ENCODE measurements around the gene HLA-DQB2. TPM values are rescaled to one million over a fixed set of nuclear protein-coding genes. Genes with fewer than 3 reads are reported as not detected.

The HLA-DQB2 gene
- total and polyA plus RNA-seq, 2 of the 4 experiments (the other 2 are of a cell fraction) = not detected

DNA sequence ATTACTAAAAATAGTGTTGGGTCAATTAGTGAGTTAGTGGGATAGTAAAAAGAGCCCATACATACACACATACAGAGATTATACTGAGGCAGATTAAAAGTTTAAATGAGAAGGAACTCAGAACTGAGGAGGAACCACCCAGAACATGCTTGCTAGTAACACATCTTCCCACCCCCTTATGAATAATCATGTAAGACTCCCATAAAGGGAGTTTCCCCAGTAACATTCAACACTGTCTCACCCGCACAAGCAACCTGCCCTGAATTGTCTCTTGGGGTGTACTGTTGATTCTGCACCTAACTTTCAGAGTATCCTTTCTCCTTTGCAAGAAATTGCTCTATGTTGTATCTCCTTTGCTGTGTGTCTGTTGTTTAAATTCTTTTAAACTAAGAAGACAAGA, 11.1 kb upstream of the HLA-DQB2 start:
- Histone ChIP-seq H3K9me3 (ENCODE audit: control insufficient read depth, insufficient read depth, low read length) (no peaks in the 10 kb centered on the region), H4K5ac (ENCODE audit: low read depth, low read length) (no peak overlapping the region), H3K56ac (ENCODE audit: extremely low read depth, insufficient read depth, low read length) (no peak overlapping the region), H3K4me3 (ENCODE audit: insufficient read depth, low read depth, low read length) (no peak overlapping the region), H2AK9ac (replicated peaks; ENCODE audit: low read depth, low read length, poor library complexity) (no peak overlapping the region), H2BK120ac (ENCODE audit: low read depth, low read length) (no peak overlapping the region), H4K91ac (ENCODE audit: insufficient read depth, low read depth, low read length) (no peak overlapping the region), H2BK15ac (ENCODE audit: low read depth, low read length) (no peak overlapping the region), H3K9ac (ENCODE audit: low read depth, low read length) (no peak overlapping the region), H2BK5ac (ENCODE audit: low read depth, low read length, poor library complexity, severe bottlenecking) (no peak overlapping the region), H3K4me2 (ENCODE audit: low read depth, low read length) (no peak overlapping the region), H3K27me3 (ENCODE audit: control insufficient read depth, insufficient read depth, low read length) (peaks cover 5% of the 10 kb centered on the region), H4K8ac (ENCODE audit: low read depth in 2 of 2, low read length in 2 of 2) (no peak overlapping the region), H2BK20ac (ENCODE audit: low read depth, low read length) (no peak overlapping the region), H3K4ac (ENCODE audit: low read depth, low read length) (no peak overlapping the region), H3K18ac (ENCODE audit: low read depth, low read length) (no peak overlapping the region), H2AFZ (replicated peaks; ENCODE audit: low read length, poor library complexity) (no peak overlapping the region), H3K27ac (ENCODE audit: insufficient read depth, low read length) (no peak overlapping the region), H3K23ac (ENCODE audit: low read depth, low read length) (no peak overlapping the region), H3K79me1 (ENCODE audit: low read depth in 1 of 2, low read length in 2 of 2) (no peaks in the 10 kb centered on the region), H4K20me1 (ENCODE audit: insufficient read depth, low read length) (no peaks in the 10 kb centered on the region), H3K9me1 (ENCODE audit: insufficient read depth, low read length) (no peaks in the 10 kb centered on the region), H2AK5ac (ENCODE audit: low read depth, low read length) (no peak overlapping the region), H3K36me3 (ENCODE audit: control insufficient read depth, insufficient read depth, low read length) (no peaks in the 10 kb centered on the region), H3K4me1 (ENCODE audit: control insufficient read depth, insufficient read depth, low read length) (no peaks in the 10 kb centered on the region), H3K14ac (replicated peaks; ENCODE audit: low read depth, low read length) (no peak overlapping the region)
- ChIA-PET CTCF (no interaction called here), POLR2A (ENCODE audit: unreplicated experiment) (no interaction called here)
- DNase-seq (no peak), ATAC-seq (ENCODE audit: low read depth) (no peak)
- no peak for TF ChIP-seq RFX5 (IDR thresholded peaks at IDR 0.05; ENCODE audit: low read depth, low read length)
- TF ChIP-seq MAFK (IDR thresholded peaks at IDR 0.05; ENCODE audit: low read depth, low read length) = no peak
- TF ChIP-seq FOS (IDR thresholded peaks at IDR 0.05; ENCODE audit: low read depth, low read length) = no peak
- TF ChIP-seq CHD1 (IDR thresholded peaks at IDR 0.05; ENCODE audit: low read depth, low read length) = no peak
- no peak for TF ChIP-seq POLR2A (IDR thresholded peaks at IDR 0.05; ENCODE audit: low read depth, low read length)
- no peak for TF ChIP-seq SMC3 (IDR thresholded peaks at IDR 0.05; ENCODE audit: low read depth, low read length)
- TF ChIP-seq, protein P1, sequence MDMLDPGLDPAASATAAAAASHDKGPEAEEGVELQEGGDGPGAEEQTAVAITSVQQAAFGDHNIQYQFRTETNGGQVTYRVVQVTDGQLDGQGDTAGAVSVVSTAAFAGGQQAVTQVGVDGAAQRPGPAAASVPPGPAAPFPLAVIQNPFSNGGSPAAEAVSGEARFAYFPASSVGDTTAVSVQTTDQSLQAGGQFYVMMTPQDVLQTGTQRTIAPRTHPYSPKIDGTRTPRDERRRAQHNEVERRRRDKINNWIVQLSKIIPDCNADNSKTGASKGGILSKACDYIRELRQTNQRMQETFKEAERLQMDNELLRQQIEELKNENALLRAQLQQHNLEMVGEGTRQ (IDR thresholded peaks at IDR 0.05; ENCODE audit: low read depth, low read length) = no peak
- TF ChIP-seq CEBPB (IDR thresholded peaks at IDR 0.05; ENCODE audit: low read depth, low read length) = no peak
- TF ChIP-seq MAZ (IDR thresholded peaks at IDR 0.05; ENCODE audit: borderline replicate concordance, low read depth, low read length) = no peak
- TF ChIP-seq RCOR1 (IDR thresholded peaks at IDR 0.05; ENCODE audit: insufficient replicate concordance, low read length) = no peak
- no peak for TF ChIP-seq NFE2L2 (IDR thresholded peaks at IDR 0.05; ENCODE audit: low read depth, low read length)
- TF ChIP-seq MXI1 (IDR thresholded peaks at IDR 0.05; ENCODE audit: borderline replicate concordance, low read depth, low read length) = no peak
- intact Hi-C loops (cut with micrococcal nuclease) = no loop called here
- dilution Hi-C loops (cut with HindIII; ENCODE audit: low sequenced_read_pairs, unreplicated experiment) = no loop called here
- in situ Hi-C loops (cut with MboI; ENCODE audit: low sequenced_read_pairs) = no loop called here
- no TSS peak for BruUV-seq (replicated peaks)
- WGBS, 2 experiments (ENCODE audit: extremely low coverage in 2 of 2, insufficient read length in 1 of 2) = no CpG with 5 or more reads among the region's 1 CpG
